Calu3 (cell line): Measurements from ENCODE around the gene CHST15. TPM values are rescaled to one million over a fixed set of nuclear protein-coding genes. Genes with fewer than 3 reads are reported as not detected.

ENCODE experiments used
- BruUV-seq: library from RNA; stranded (reverse); fragments of 400-500 nt; replicated peaks from 2 replicates; lab custom pipeline; 2021; lab: Mats Ljungman, UMichigan
- CTCF ChIA-PET: fragments of 300-600 bp; sonication (Branson Sonifier 250); formaldehyde crosslinking; loops from one replicate; lab custom pipeline; 2022; ENCODE audit warnings: antibody characterized with exemption; lab: Charles Lee
- DNase-seq: peaks from one replicate; pipeline ENCODE4 v3.0.0; 2022
- H3K27ac Mint-ChIP-seq: one replicate; pipeline ENCODE4 v1.8.0; 2022; ENCODE audit warnings: mixed read lengths; ENCODE audit not compliant: unreplicated experiment
- H3K27me3 Mint-ChIP-seq: one replicate; pipeline ENCODE4 v1.8.0; 2022; ENCODE audit warnings: mixed read lengths; ENCODE audit not compliant: unreplicated experiment
- H3K36me3 Mint-ChIP-seq: one replicate; pipeline ENCODE4 v1.8.0; 2022; ENCODE audit warnings: mild to moderate bottlenecking, moderate library complexity, mixed read lengths; ENCODE audit not compliant: insufficient read depth, unreplicated experiment
- H3K4me1 Mint-ChIP-seq: one replicate; pipeline ENCODE4 v1.8.0; 2022; ENCODE audit warnings: mild to moderate bottlenecking, low read depth, mixed read lengths; ENCODE audit not compliant: unreplicated experiment
- H3K4me3 Mint-ChIP-seq: one replicate; pipeline ENCODE4 v1.8.0; 2022; ENCODE audit warnings: mild to moderate bottlenecking, low read depth, moderate library complexity, mixed read lengths; ENCODE audit not compliant: unreplicated experiment
- H3K9me3 Mint-ChIP-seq: one replicate; pipeline ENCODE4 v1.8.0; 2022; ENCODE audit warnings: low read depth, mixed read lengths; ENCODE audit not compliant: unreplicated experiment
- CTCF ChIP-seq: fragments of 200-600 bp; IDR thresholded peaks from one replicate; pipeline ENCODE4 v1.8.0; 2022; ENCODE audit warnings: antibody characterized with exemption; ENCODE audit not compliant: unreplicated experiment
- intact Hi-C: fragments of 100-400 bp; cut with micrococcal nuclease; formaldehyde crosslinking; loops from one replicate; pipeline ENCODE4 v1.10.0; 2022; ENCODE audit not compliant: unreplicated experiment
- total RNA-seq: library from RNA; stranded (reverse); gene quantifications from 2 replicates; pipeline ENCODE4 v1.2.3, GENCODE V29; 2022

The CHST15 gene
- total RNA-seq, 1 experiment from 2014 or later = 19.3 TPM

- Mint-ChIP-seq H3K4me3 (no peak overlapping the region), H3K9me3 (no peaks in the 10 kb centered on the region), H3K27ac (no peak overlapping the region), H3K36me3 (no peaks in the 10 kb centered on the region), H3K27me3 (no peaks in the 10 kb centered on the region), H3K4me1 (no peaks in the 10 kb centered on the region)
- CTCF ChIA-PET = interaction anchor here (0.6 to 0.7 kb wide), 2 partner anchors 159 to 347 kb away, joined by 3 read pairs; no protein-coding TSS in a partner anchor
- BruUV-seq = no TSS peak
- no peak for TF ChIP-seq CTCF
- no peak for DNase-seq
- intact Hi-C loops = no loop called here
Measured at GRCh38 chr10:124066126-124066700, 27.2 kb downstream of the CHST15 start.

GRCh38 chr10:124065382-124066125 lies 27.8 kb downstream of the CHST15 start:
- intact Hi-C loops = no loop called here
- H3K4me1 Mint-ChIP-seq = no peaks in the 10 kb centered on the region
- no peak for DNase-seq
- no TSS peak for BruUV-seq
- no peaks in the 10 kb centered on the region for H3K36me3 Mint-ChIP-seq
- H3K4me3 Mint-ChIP-seq = no peak overlapping the region
- H3K27ac Mint-ChIP-seq = no peak overlapping the region
- H3K9me3 Mint-ChIP-seq = no peaks in the 10 kb centered on the region
- no peaks in the 10 kb centered on the region for H3K27me3 Mint-ChIP-seq
- CTCF ChIA-PET = no interaction called here
- no peak for TF ChIP-seq CTCF

- CTCF ChIA-PET = no interaction called here
- Mint-ChIP-seq H3K27me3 (no peaks in the 10 kb centered on the region), H3K4me3 (no peak overlapping the region), H3K9me3 (no peaks in the 10 kb centered on the region), H3K36me3 (no peaks in the 10 kb centered on the region), H3K27ac (no peak overlapping the region), H3K4me1 (no peaks in the 10 kb centered on the region)
- DNase-seq = no peak
- intact Hi-C loops = no loop called here
- no peak for TF ChIP-seq CTCF
- no TSS peak for BruUV-seq
Measured at GRCh38 chr10:124064676-124065075, 28.7 kb downstream of the CHST15 start.

GRCh38 chr10:124063750-124064603 lies 29.4 kb downstream of the CHST15 start:
- TF ChIP-seq CTCF = no peak
- DNase-seq = no peak
- intact Hi-C loops = no loop called here
- no peaks in the 10 kb centered on the region for H3K27me3 Mint-ChIP-seq
- H3K4me3 Mint-ChIP-seq = no peak overlapping the region
- CTCF ChIA-PET = no interaction called here
- no TSS peak for BruUV-seq
- H3K4me1 Mint-ChIP-seq = no peaks in the 10 kb centered on the region
- H3K9me3 Mint-ChIP-seq = no peaks in the 10 kb centered on the region
- H3K27ac Mint-ChIP-seq = no peak overlapping the region
- H3K36me3 Mint-ChIP-seq = no peaks in the 10 kb centered on the region
